Measurements from ENCODE around the gene SMG9.

SMG9 gene

DNA sequence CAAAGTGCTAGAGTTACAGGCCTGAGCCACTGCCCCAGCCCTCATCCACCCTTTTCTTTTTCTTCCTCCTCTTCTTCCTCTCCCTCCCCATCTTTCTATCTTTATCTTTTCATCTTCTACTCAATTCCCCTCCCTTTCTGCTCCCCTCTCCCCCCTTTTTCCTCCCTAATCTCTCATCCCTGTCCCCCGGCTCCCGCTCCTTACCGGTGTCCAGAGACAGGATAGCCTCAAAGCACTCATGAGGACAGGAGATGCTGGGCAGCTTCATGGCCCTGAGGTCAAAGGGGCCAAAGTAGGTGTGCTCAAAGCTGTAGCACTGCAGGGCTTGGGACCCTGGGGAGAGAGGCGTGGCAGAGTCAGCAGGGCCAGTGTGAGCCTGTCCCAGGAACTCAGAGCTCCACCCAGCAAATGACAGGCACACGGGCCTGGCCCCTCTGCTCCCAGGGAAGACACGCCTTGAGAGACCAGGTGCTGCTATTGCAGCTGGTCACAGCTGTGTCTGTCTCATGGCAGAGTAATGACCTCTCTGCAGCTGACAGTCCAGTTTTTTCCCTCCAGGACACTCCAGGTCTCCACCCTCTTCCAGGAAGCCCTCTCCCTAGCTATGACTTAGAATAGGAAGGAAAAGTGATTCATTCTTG lies 44.9 kb upstream of the SMG9 start:
- H3F3A ChIP-seq (ENCODE audit: insufficient read depth, low read length): no peaks in the 10 kb centered on the region
- no peaks in the 10 kb centered on the region for H3K27me3 ChIP-seq (replicated peaks; ENCODE audit: insufficient read depth, low read length)
- H3K9me2 ChIP-seq (replicated peaks; ENCODE audit: insufficient read depth, low read length): no peaks in the 10 kb centered on the region
- H3K9ac ChIP-seq (ENCODE audit: low read length): no peak overlapping the region
- no peaks in the 10 kb centered on the region for H3K9me3 ChIP-seq (replicated peaks; ENCODE audit: insufficient read depth, low read length)
- H3K4me2 ChIP-seq (ENCODE audit: low read depth, low read length): no peak overlapping the region
- H4K20me1 ChIP-seq (ENCODE audit: insufficient read depth, low read length): no peaks in the 10 kb centered on the region
- H3K36me3 ChIP-seq (replicated peaks; ENCODE audit: insufficient read depth, low read length): no peaks in the 10 kb centered on the region
- TF ChIP-seq, protein P1, sequence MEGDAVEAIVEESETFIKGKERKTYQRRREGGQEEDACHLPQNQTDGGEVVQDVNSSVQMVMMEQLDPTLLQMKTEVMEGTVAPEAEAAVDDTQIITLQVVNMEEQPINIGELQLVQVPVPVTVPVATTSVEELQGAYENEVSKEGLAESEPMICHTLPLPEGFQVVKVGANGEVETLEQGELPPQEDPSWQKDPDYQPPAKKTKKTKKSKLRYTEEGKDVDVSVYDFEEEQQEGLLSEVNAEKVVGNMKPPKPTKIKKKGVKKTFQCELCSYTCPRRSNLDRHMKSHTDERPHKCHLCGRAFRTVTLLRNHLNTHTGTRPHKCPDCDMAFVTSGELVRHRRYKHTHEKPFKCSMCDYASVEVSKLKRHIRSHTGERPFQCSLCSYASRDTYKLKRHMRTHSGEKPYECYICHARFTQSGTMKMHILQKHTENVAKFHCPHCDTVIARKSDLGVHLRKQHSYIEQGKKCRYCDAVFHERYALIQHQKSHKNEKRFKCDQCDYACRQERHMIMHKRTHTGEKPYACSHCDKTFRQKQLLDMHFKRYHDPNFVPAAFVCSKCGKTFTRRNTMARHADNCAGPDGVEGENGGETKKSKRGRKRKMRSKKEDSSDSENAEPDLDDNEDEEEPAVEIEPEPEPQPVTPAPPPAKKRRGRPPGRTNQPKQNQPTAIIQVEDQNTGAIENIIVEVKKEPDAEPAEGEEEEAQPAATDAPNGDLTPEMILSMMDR (IDR thresholded peaks at IDR 0.05; ENCODE audit: low read length): no peak
- TF ChIP-seq EZH2 (optimal IDR thresholded peaks at IDR 0.05; ENCODE audit: low read depth, low read length) (no peak), EZH2phosphoT487 (IDR thresholded peaks at IDR 0.05; ENCODE audit: low read length) (no peak)
- H3K27ac ChIP-seq (ENCODE audit: low read length): no peak overlapping the region
- no peak overlapping the region for H2AFZ ChIP-seq (ENCODE audit: low read length)
- no peak for DNase-seq
- H3K79me2 ChIP-seq (ENCODE audit: low read length): no peaks in the 10 kb centered on the region
- no peaks in the 10 kb centered on the region for H3K4me1 ChIP-seq (ENCODE audit: low read length)
- no peak overlapping the region for H3K4me3 ChIP-seq (ENCODE audit: low read length)

DNA sequence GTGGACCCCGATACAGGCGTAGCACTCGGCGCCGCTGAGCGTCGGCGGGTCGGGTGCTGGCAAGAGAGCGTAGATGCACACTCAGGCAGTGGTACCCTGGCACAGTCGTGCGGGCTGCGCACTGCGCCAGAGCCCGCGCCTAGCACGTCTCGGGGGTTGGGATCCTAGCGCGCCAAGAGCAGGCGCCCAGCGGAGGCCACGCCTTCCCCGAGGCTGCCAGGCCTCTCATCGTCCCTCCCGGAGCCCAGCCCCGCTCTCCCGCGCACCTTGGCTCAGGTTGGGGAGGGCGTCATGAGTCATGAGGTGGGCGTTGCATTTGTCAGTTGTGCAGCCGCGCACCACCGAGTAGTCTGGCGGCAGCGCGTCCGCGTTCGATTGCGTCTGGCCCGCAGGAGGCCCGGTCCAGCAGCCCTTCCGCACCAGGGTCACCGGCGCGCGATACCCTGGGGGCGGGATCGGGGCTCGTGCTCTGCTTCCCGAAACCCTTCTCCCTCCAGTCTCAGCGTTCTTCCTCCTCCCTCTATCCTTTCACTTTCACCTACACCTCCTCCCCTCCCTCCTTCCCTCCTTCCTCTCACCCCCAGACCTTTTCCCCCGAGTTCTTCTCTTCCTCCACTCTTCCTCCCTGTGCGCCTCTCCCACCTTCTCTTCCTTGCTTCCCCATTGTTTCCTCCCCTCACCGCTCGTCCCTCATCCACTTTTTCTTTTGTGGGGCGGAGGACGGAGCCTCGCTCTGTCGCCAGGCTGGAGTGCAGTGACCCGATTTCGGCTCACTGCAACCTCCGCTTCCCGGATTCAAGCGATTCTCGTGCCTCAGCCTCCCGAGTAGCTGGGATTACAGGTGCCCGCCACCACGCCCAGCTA lies 44.0 kb upstream of the SMG9 start:
- no peaks in the 10 kb centered on the region for H4K20me1 ChIP-seq (ENCODE audit: insufficient read depth, low read length)
- TF ChIP-seq EZH2phosphoT487 (IDR thresholded peaks at IDR 0.05; ENCODE audit: low read length): no peak
- TF ChIP-seq, protein P1 (IDR thresholded peaks at IDR 0.05; ENCODE audit: low read length): no peak
- TF ChIP-seq EZH2 (optimal IDR thresholded peaks at IDR 0.05; ENCODE audit: low read depth, low read length): no peak
- H3K36me3 ChIP-seq (replicated peaks; ENCODE audit: insufficient read depth, low read length): no peaks in the 10 kb centered on the region
- no peaks in the 10 kb centered on the region for H3K79me2 ChIP-seq (ENCODE audit: low read length)
- no peak overlapping the region for H3K27ac ChIP-seq (ENCODE audit: low read length)
- H3K4me1 ChIP-seq (ENCODE audit: low read length): no peaks in the 10 kb centered on the region
- DNase-seq: no peak
- no peak overlapping the region for H3K4me3 ChIP-seq (ENCODE audit: low read length)
- no peak overlapping the region for H2AFZ ChIP-seq (ENCODE audit: low read length)
- peak overlapping the region; percentile 6; the same call in 1 of the 2 replicates for H3K4me2 ChIP-seq (ENCODE audit: low read depth, low read length)
- H3F3A ChIP-seq (ENCODE audit: insufficient read depth, low read length): no peaks in the 10 kb centered on the region
- H3K9me3 ChIP-seq (replicated peaks; ENCODE audit: insufficient read depth, low read length): no peaks in the 10 kb centered on the region
- no peaks in the 10 kb centered on the region for H3K9me2 ChIP-seq (replicated peaks; ENCODE audit: insufficient read depth, low read length)
- H3K27me3 ChIP-seq (replicated peaks; ENCODE audit: insufficient read depth, low read length): no peaks in the 10 kb centered on the region
- no peak overlapping the region for H3K9ac ChIP-seq (ENCODE audit: low read length)

DNA sequence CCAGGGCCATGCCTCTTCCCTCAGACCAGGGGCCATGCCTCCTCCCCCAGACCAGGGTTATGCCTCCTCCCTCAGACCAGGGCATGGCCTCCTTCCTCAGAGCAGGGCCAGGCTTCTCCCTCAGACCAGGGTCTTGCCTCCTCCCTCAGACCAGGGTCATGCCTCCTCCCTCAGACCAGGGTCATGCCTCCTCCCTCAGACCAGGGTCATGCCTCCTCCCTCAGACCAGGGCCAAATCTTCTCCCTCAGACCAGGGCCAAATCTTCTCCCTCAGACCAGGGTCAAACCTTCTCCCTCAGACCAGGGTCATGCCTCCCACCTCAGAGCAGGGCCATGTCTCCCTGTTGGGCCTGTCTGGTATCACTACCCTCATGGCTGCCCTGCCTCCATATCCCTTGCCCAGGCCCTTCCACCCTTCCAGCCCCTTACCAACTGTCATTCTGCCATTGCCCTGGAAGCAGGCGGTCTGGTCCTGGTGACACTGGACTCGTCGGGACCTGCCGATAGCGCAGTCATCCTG lies 43.3 kb upstream of the SMG9 start:
- no peak overlapping the region for H3K27ac ChIP-seq (ENCODE audit: low read length)
- no peaks in the 10 kb centered on the region for H3K9me2 ChIP-seq (replicated peaks; ENCODE audit: insufficient read depth, low read length)
- no peaks in the 10 kb centered on the region for H4K20me1 ChIP-seq (ENCODE audit: insufficient read depth, low read length)
- no peaks in the 10 kb centered on the region for H3F3A ChIP-seq (ENCODE audit: insufficient read depth, low read length)
- H2AFZ ChIP-seq (ENCODE audit: low read length): no peak overlapping the region
- H3K27me3 ChIP-seq (replicated peaks; ENCODE audit: insufficient read depth, low read length): no peaks in the 10 kb centered on the region
- no peaks in the 10 kb centered on the region for H3K9me3 ChIP-seq (replicated peaks; ENCODE audit: insufficient read depth, low read length)
- H3K79me2 ChIP-seq (ENCODE audit: low read length): no peaks in the 10 kb centered on the region
- no peaks in the 10 kb centered on the region for H3K36me3 ChIP-seq (replicated peaks; ENCODE audit: insufficient read depth, low read length)
- no peak overlapping the region for H3K4me2 ChIP-seq (ENCODE audit: low read depth, low read length)
- TF ChIP-seq EZH2 (optimal IDR thresholded peaks at IDR 0.05; ENCODE audit: low read depth, low read length) (no peak), EZH2phosphoT487 (IDR thresholded peaks at IDR 0.05; ENCODE audit: low read length) (no peak)
- TF ChIP-seq, protein P1 (IDR thresholded peaks at IDR 0.05; ENCODE audit: low read length): no peak
- no peak for DNase-seq
- no peak overlapping the region for H3K9ac ChIP-seq (ENCODE audit: low read length)
- no peak overlapping the region for H3K4me3 ChIP-seq (ENCODE audit: low read length)
- no peaks in the 10 kb centered on the region for H3K4me1 ChIP-seq (ENCODE audit: low read length)

Measured in MM.1S (cell line).